Upper lobe of left lung (tissue), 4 donors: ENCODE data around the gene C19orf85.

Source experiments
- EP300 ChIP-seq, 4 donors: sonication (generic); formaldehyde crosslinking; IDR thresholded peaks; one replicate each; pipeline ENCODE4 v1.5.1; 2017; ENCODE audit warnings: antibody characterized with exemption in 4 of 4, control low read depth in 2 of 4
- POLR2A ChIP-seq, 4 donors: fragments of 450-650 bp; IDR thresholded peaks; one replicate each; pipeline ENCODE4 v1.5.1; 2016 to 2017; ENCODE audit warnings: antibody characterized with exemption in 4 of 4, mild to moderate bottlenecking in 2 of 4

- TF ChIP-seq POLR2A (IDR thresholded peaks at IDR 0.05): no peak
- TF ChIP-seq EP300 (IDR thresholded peaks at IDR 0.05): no peak
Observed at GRCh38 chr19:55453511-55454260, 10.9 kb downstream of the C19orf85 start.
